ENCODE measurements around the gene OSBPL10.

DNA sequence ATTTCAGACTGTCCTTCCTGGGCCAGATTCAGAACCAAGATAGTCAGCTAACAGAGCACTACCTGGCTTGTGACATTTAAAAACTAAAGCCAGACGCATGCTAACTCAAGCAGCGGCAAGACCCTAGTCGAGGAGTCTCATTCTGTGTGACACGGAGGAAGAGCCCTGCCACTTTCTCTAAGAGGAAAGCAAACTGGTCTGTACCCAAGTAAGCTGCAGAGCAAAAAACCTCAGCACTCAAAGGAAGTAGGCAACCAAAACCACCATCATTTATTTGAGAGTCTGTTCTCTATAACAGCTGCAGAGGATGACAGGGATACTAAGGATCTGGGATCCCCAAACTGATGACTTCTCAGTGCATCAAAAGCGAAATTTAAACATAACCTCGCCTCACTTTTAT is 152.1 kb downstream of the OSBPL10 start:
- TF ChIP-seq, protein P1, sequence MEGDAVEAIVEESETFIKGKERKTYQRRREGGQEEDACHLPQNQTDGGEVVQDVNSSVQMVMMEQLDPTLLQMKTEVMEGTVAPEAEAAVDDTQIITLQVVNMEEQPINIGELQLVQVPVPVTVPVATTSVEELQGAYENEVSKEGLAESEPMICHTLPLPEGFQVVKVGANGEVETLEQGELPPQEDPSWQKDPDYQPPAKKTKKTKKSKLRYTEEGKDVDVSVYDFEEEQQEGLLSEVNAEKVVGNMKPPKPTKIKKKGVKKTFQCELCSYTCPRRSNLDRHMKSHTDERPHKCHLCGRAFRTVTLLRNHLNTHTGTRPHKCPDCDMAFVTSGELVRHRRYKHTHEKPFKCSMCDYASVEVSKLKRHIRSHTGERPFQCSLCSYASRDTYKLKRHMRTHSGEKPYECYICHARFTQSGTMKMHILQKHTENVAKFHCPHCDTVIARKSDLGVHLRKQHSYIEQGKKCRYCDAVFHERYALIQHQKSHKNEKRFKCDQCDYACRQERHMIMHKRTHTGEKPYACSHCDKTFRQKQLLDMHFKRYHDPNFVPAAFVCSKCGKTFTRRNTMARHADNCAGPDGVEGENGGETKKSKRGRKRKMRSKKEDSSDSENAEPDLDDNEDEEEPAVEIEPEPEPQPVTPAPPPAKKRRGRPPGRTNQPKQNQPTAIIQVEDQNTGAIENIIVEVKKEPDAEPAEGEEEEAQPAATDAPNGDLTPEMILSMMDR (IDR thresholded peaks at IDR 0.05): no peak
- TF ChIP-seq POLR2A (IDR thresholded peaks at IDR 0.05): no peak
- no peak for TF ChIP-seq EP300 (IDR thresholded peaks at IDR 0.05)

Data from ovary (tissue), 3 donors.